Measurements from ENCODE around the gene SERINC1.

SERINC1 gene

GRCh38 chr6:122399348-122400120 lies 72.1 kb downstream of the SERINC1 start, which contains the start of gene HSF2:
HSF2 (plus strand) TSS chr6:122399652; CDS start chr6:122399738, 86 bp downstream.
- H3K4me3 ChIP-seq (replicated peaks; ENCODE audit: low read depth, low read length) = peak within 1 kb of the TSS; percentile 99
- peak; percentile 98 for DNase-seq (ENCODE audit: low read depth)
- TF ChIP-seq CTCF (IDR thresholded peaks at IDR 0.05; ENCODE audit: low read length, missing control alignments) = peak; percentile 23

- DNase-seq (ENCODE audit: low read depth) = no peak
- no peak for TF ChIP-seq CTCF (IDR thresholded peaks at IDR 0.05; ENCODE audit: low read length, missing control alignments)
- peak overlapping the region; percentile 20 for H3K4me3 ChIP-seq (replicated peaks; ENCODE audit: low read depth, low read length)
Measured at GRCh38 chr6:122399055-122399347, 72.6 kb downstream of the SERINC1 start.

GRCh38 chr6:122394016-122394415 lies 77.6 kb downstream of the SERINC1 start:
- TF ChIP-seq CTCF (IDR thresholded peaks at IDR 0.05; ENCODE audit: low read length, missing control alignments) = no peak
- no peak overlapping the region for H3K4me3 ChIP-seq (replicated peaks; ENCODE audit: low read depth, low read length)
- no peak for DNase-seq (ENCODE audit: low read depth)

GRCh38 chr6:122393351-122393896 lies 78.2 kb downstream of the SERINC1 start:
- TF ChIP-seq CTCF (IDR thresholded peaks at IDR 0.05; ENCODE audit: low read length, missing control alignments) = no peak
- DNase-seq (ENCODE audit: low read depth) = no peak
- H3K4me3 ChIP-seq (replicated peaks; ENCODE audit: low read depth, low read length) = no peak overlapping the region

Measured in fibroblast of pulmonary artery (primary cell).